Suprapubic skin (tissue), 4 donors: Measurements from ENCODE around the gene PAFAH1B1. TPM values are rescaled to one million over a fixed set of nuclear protein-coding genes. Genes with fewer than 3 reads are reported as not detected.

Experiments used
- DNase-seq, 2 donors: peaks; one replicate each; pipeline ENCODE4 v3.0.0-alpha.2; 2019; ENCODE audit warnings: low spot score in 2 of 2
- H3K27ac ChIP-seq: fragments of 200-600 bp; sonication (generic); one replicate; pipeline ENCODE4 v1.5.1; 2019
- H3K27me3 ChIP-seq: fragments of 200-600 bp; sonication (generic); one replicate; pipeline ENCODE4 v1.5.1; 2019
- H3K36me3 ChIP-seq: fragments of 200-600 bp; sonication (generic); one replicate; pipeline ENCODE4 v1.5.1; 2019
- H3K4me1 ChIP-seq: fragments of 200-600 bp; sonication (generic); one replicate; pipeline ENCODE4 v1.5.1; 2019
- H3K4me3 ChIP-seq: fragments of 200-600 bp; sonication (generic); one replicate; pipeline ENCODE4 v1.5.1; 2019; ENCODE audit warnings: mild to moderate bottlenecking
- H3K9me3 ChIP-seq: fragments of 200-600 bp; sonication (generic); one replicate; pipeline ENCODE4 v1.5.1; 2019
- CTCF ChIP-seq, 2 donors: fragments of 200-600 bp in 1 of 2; fragments of 450-650 bp in 1 of 2; sonication (generic) in 1 of 2; IDR thresholded peaks; one replicate each; pipeline ENCODE4 v1.5.1; 2016 to 2019; ENCODE audit warnings: antibody characterized with exemption in 2 of 2, mild to moderate bottlenecking in 1 of 2, moderate library complexity in 1 of 2
- EP300 ChIP-seq: sonication (generic); formaldehyde crosslinking; IDR thresholded peaks from one replicate; pipeline ENCODE4 v1.6.1; 2017; ENCODE audit warnings: antibody characterized with exemption
- POLR2A ChIP-seq, 2 donors: fragments of 450-650 bp; IDR thresholded peaks; one replicate each; pipeline ENCODE4 v1.6.1; 2017; ENCODE audit warnings: antibody characterized with exemption in 2 of 2, mild to moderate bottlenecking in 2 of 2, moderate library complexity in 2 of 2
- POLR2AphosphoS5 ChIP-seq, 3 donors: sonication (generic); formaldehyde crosslinking; IDR thresholded peaks; one replicate each; pipeline ENCODE4 v1.6.1; 2017; ENCODE audit warnings: antibody characterized with exemption in 3 of 3
- WGBS: methylation state at CpG from one replicate; pipeline ENCODE4 v1.1.5; 2018; 5-methylcytosine and 5-hydroxymethylcytosine counted together
- total RNA-seq, 4 donors: library from RNA; depleted of rRNA; stranded (reverse); fragments of >200 nt; gene quantifications; one replicate each; pipeline ENCODE4 v1.1.0, GENCODE V29; 2016

PAFAH1B1 gene
- total RNA-seq, 4 donors from 2014 or later = 97.4 to 283 (median 125) TPM

DNA sequence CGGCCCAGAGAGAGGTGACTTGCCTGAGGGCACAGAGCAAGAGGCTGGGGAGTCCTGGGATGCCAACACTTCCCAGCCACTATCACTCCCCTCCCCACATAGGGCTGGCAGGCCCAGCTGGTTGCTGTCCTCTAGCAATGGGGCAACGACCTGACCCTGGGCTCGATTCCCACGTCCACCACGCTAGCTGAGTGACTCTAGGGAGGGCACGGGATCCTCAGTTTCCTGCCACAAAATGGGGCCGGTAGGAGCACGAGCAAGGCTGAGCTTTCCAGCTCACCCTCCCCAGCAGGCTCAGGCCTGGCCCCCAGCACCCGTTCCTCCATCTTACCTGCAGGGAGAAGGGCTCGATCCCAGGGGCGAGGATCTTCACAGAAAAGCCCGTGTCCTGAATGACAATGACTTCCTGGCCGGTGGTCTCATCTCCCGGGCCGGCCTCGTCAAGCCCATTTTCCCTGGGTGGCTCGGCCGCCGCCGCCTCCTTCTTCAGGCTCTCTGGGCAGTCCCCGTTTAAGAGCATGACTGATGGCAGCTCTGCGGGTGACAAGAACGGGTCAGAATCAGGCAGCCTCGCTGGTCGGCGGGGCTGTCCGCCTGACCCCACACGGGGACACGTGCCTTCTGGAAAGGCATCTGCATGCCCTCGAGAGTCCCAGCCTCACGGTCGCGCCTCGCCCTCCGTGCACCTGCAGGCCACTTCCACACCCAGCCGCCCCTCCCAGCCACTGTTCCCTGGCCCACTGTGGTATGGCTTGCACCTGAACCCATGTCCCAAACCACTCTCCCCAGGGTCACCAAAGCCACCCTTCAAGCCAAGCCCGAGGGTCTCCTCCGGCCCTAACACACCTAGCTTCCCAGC, 110.8 kb downstream of the PAFAH1B1 start:
- DNase-seq = peak in 1 of 2 donors; percentile 60
- peaks cover 51% of the 10 kb centered on the region for H3K36me3 ChIP-seq
- no peaks in the 10 kb centered on the region for H3K27me3 ChIP-seq
- no peaks in the 10 kb centered on the region for H3K9me3 ChIP-seq
- no peak overlapping the region for H3K27ac ChIP-seq
- no peak overlapping the region for H3K4me3 ChIP-seq
- TF ChIP-seq EP300 (no peak), POLR2AphosphoS5 (IDR thresholded peaks at IDR 0.05) (no peak), CTCF (IDR thresholded peaks at IDR 0.05) (no peak), POLR2A (IDR thresholded peaks at IDR 0.05) (no peak)
- 87% methylated on average over 13 of the region's 38 CpGs for WGBS
- peaks cover 42% of the 10 kb centered on the region for H3K4me1 ChIP-seq

DNA sequence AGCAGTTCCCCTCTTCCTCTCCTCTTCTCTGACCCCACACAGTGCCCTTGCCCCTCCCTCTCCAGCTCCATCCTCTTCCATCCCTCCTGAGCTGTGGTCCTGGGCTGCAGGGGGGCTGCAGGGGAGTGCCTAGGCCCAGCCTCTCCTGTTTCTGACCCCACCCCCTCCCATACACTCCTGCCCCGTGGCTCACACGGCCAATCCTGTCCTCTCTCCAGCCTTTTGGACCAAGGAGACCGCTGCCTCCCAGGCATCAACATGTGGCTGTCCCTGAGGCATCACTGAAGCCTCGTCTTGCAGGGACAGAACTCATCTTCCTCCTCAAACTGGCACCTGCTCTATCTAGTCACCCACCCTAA, 111.4 kb downstream of the PAFAH1B1 start:
- Histone ChIP-seq H3K4me3 (no peak overlapping the region), H3K36me3 (peaks cover 45% of the 10 kb centered on the region), H3K4me1 (peaks cover 48% of the 10 kb centered on the region), H3K27me3 (no peaks in the 10 kb centered on the region), H3K27ac (no peak overlapping the region), H3K9me3 (no peaks in the 10 kb centered on the region)
- WGBS = 83% methylated on average over 4 of the region's 4 CpGs
- TF ChIP-seq POLR2AphosphoS5 (IDR thresholded peaks at IDR 0.05) = no peak
- no peak for TF ChIP-seq CTCF (IDR thresholded peaks at IDR 0.05)
- TF ChIP-seq EP300 = no peak
- no peak for TF ChIP-seq POLR2A (IDR thresholded peaks at IDR 0.05)
- peak in 1 of 2 donors; percentile 43 for DNase-seq

DNA sequence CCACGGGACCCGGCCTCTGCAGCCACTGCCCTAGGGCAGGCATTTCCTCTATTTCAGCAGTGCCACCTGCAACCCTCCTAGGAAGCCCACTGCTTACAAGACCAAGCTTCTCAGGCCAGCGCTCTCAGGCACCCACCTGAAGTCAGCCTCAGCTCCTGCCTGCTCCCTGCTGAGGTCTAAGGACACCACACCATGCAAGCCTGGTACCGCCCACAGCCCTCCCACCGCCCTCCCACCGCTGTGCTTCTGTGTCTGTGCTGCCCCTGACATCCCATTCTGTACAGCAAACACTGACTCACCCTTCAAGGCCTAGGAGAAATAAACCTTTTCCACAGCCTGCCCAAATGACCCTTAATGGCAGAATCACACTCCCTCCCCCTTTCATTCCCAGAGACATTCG, 111.8 kb downstream of the PAFAH1B1 start:
- Histone ChIP-seq H3K27ac (no peak overlapping the region), H3K9me3 (no peaks in the 10 kb centered on the region), H3K4me1 (peaks cover 52% of the 10 kb centered on the region), H3K36me3 (peaks cover 41% of the 10 kb centered on the region), H3K4me3 (no peak overlapping the region), H3K27me3 (no peaks in the 10 kb centered on the region)
- TF ChIP-seq POLR2A (IDR thresholded peaks at IDR 0.05) = no peak
- no peak for TF ChIP-seq CTCF (IDR thresholded peaks at IDR 0.05)
- TF ChIP-seq POLR2AphosphoS5 (IDR thresholded peaks at IDR 0.05) = no peak
- TF ChIP-seq EP300 = no peak
- WGBS = 95% methylated on average over 6 of the region's 7 CpGs
- peak in 1 of 2 donors; percentile 55 for DNase-seq

GRCh38 chr17:2705888-2706795, 112.7 kb downstream of the PAFAH1B1 start:
- no peak for TF ChIP-seq CTCF (IDR thresholded peaks at IDR 0.05)
- TF ChIP-seq POLR2A (IDR thresholded peaks at IDR 0.05) = no peak
- no peak for TF ChIP-seq POLR2AphosphoS5 (IDR thresholded peaks at IDR 0.05)
- DNase-seq = peak in 1 of 2 donors; percentile 48

More at GRCh38 chr17:2705888-2706795, 112.7 kb downstream of the PAFAH1B1 start:
- H3K4me1 ChIP-seq = peaks cover 59% of the 10 kb centered on the region
- 89% methylated on average over 22 of the region's 25 CpGs for WGBS
- no peaks in the 10 kb centered on the region for H3K9me3 ChIP-seq
- H3K27me3 ChIP-seq = no peaks in the 10 kb centered on the region
- no peak overlapping the region for H3K27ac ChIP-seq
- no peak overlapping the region for H3K4me3 ChIP-seq
- peaks cover 32% of the 10 kb centered on the region for H3K36me3 ChIP-seq
